Gastrocnemius medialis (tissue), 4 donors: ENCODE results near the gene ZNF805.

Source experiments
- CTCF ChIP-seq, 5 experiments: fragments of 450-650 bp in 3 of 5; fragments of 200-600 bp in 2 of 5; sonication (generic) in 2 of 5; IDR thresholded peaks in 4 of 5; conservative IDR thresholded peaks in 1 of 5; 1 replicate in 4 of 5; 2 replicates in 1 of 5; pipeline ENCODE4 v1.5.1; 2016 to 2019; ENCODE audit warnings: antibody characterized with exemption in 5 of 5, mild to moderate bottlenecking in 3 of 5, moderate library complexity in 3 of 5
- POLR2A ChIP-seq, 2 donors: fragments of 450-650 bp; IDR thresholded peaks; one replicate each; pipeline ENCODE4 v1.6.1; 2017; ENCODE audit warnings: antibody characterized with exemption in 2 of 2, mild to moderate bottlenecking in 2 of 2, moderate library complexity in 2 of 2

GRCh38 chr19:57263244-57263741 lies 22.9 kb downstream of the ZNF805 start:
- TF ChIP-seq CTCF (IDR thresholded peaks at IDR 0.05 in 4 of 5, conservative IDR thresholded peaks at IDR 0.05 in 1 of 5) (no peak), POLR2A (IDR thresholded peaks at IDR 0.05) (no peak)
